ENCODE measurements around the gene CAND2.
A peak's percentile ranks its signal among the peaks of the same experiment; 100 is the strongest.

The CAND2 gene

GRCh38 chr3:12854565-12854964, 58.1 kb downstream of the CAND2 start:
- FAIRE-seq = no peak

GRCh38 chr3:12856626-12857025, 60.1 kb downstream of the CAND2 start:
- FAIRE-seq (no peak), DNase-seq (ENCODE audit: insufficient read length) (no peak)
- TF ChIP-seq TAF1 (IDR thresholded peaks at IDR 0.05; ENCODE audit: borderline replicate concordance, low read depth, low read length) (no peak), POLR2A (IDR thresholded peaks at IDR 0.05; ENCODE audit: low read depth, low read length) (no peak), POLR2AphosphoS5 (IDR thresholded peaks at IDR 0.05; ENCODE audit: low read depth, low read length) (no peak)

More at GRCh38 chr3:12854565-12854964, 58.1 kb downstream of the CAND2 start:
- DNase-seq (ENCODE audit: insufficient read length) = no peak
- TF ChIP-seq POLR2A (IDR thresholded peaks at IDR 0.05; ENCODE audit: low read depth, low read length) (no peak), POLR2AphosphoS5 (IDR thresholded peaks at IDR 0.05; ENCODE audit: low read depth, low read length) (no peak), TAF1 (IDR thresholded peaks at IDR 0.05; ENCODE audit: borderline replicate concordance, low read depth, low read length) (no peak)

GRCh38 chr3:12859840-12860239, 63.4 kb downstream of the CAND2 start:
- DNase-seq (ENCODE audit: insufficient read length) = no peak
- no peak for FAIRE-seq
- TF ChIP-seq POLR2AphosphoS5 (IDR thresholded peaks at IDR 0.05; ENCODE audit: low read depth, low read length) (no peak), POLR2A (IDR thresholded peaks at IDR 0.05; ENCODE audit: low read depth, low read length) (no peak)

- no peak for TF ChIP-seq POLR2AphosphoS5 (IDR thresholded peaks at IDR 0.05; ENCODE audit: low read depth, low read length)
- no peak for TF ChIP-seq POLR2A (IDR thresholded peaks at IDR 0.05; ENCODE audit: low read depth, low read length)
- TF ChIP-seq TAF1 (IDR thresholded peaks at IDR 0.05; ENCODE audit: borderline replicate concordance, low read depth, low read length) = no peak
- FAIRE-seq = no peak
- DNase-seq (ENCODE audit: insufficient read length) = no peak
Measured at GRCh38 chr3:12861611-12862010, 65.1 kb downstream of the CAND2 start.

GRCh38 chr3:12862387-12862786, 65.9 kb downstream of the CAND2 start:
- TF ChIP-seq POLR2A (IDR thresholded peaks at IDR 0.05; ENCODE audit: low read depth, low read length) (no peak), POLR2AphosphoS5 (IDR thresholded peaks at IDR 0.05; ENCODE audit: low read depth, low read length) (no peak), TAF1 (IDR thresholded peaks at IDR 0.05; ENCODE audit: borderline replicate concordance, low read depth, low read length) (no peak)
- FAIRE-seq (no peak), DNase-seq (ENCODE audit: insufficient read length) (no peak)

GRCh38 chr3:12865271-12865670, 68.8 kb downstream of the CAND2 start:
- FAIRE-seq (no peak), DNase-seq (ENCODE audit: insufficient read length) (no peak)
- no peak for TF ChIP-seq POLR2AphosphoS5 (IDR thresholded peaks at IDR 0.05; ENCODE audit: low read depth, low read length)
- no peak for TF ChIP-seq POLR2A (IDR thresholded peaks at IDR 0.05; ENCODE audit: low read depth, low read length)
- no peak for TF ChIP-seq TAF1 (IDR thresholded peaks at IDR 0.05; ENCODE audit: borderline replicate concordance, low read depth, low read length)

GRCh38 chr3:12866836-12867235, 70.4 kb downstream of the CAND2 start:
- no peak for TF ChIP-seq POLR2A (IDR thresholded peaks at IDR 0.05; ENCODE audit: low read depth, low read length)
- no peak for TF ChIP-seq TAF1 (IDR thresholded peaks at IDR 0.05; ENCODE audit: borderline replicate concordance, low read depth, low read length)
- TF ChIP-seq POLR2AphosphoS5 (IDR thresholded peaks at IDR 0.05; ENCODE audit: low read depth, low read length) = no peak
- DNase-seq (ENCODE audit: insufficient read length) (no peak), FAIRE-seq (no peak)

GRCh38 chr3:12868039-12869034, 71.9 kb downstream of the CAND2 start:
- FAIRE-seq = peak; percentile 93

GRCh38 chr3:12869035-12869621, 72.6 kb downstream of the CAND2 start:
- FAIRE-seq (peak; percentile 66), DNase-seq (ENCODE audit: insufficient read length) (peak; percentile 67)
- TF ChIP-seq TAF1 (IDR thresholded peaks at IDR 0.05; ENCODE audit: borderline replicate concordance, low read depth, low read length) (no peak), POLR2A (IDR thresholded peaks at IDR 0.05; ENCODE audit: low read depth, low read length) (no peak), POLR2AphosphoS5 (IDR thresholded peaks at IDR 0.05; ENCODE audit: low read depth, low read length) (no peak)

More at GRCh38 chr3:12868039-12869034, 71.9 kb downstream of the CAND2 start:
- TF ChIP-seq TAF1 (IDR thresholded peaks at IDR 0.05; ENCODE audit: borderline replicate concordance, low read depth, low read length) (no peak), POLR2A (IDR thresholded peaks at IDR 0.05; ENCODE audit: low read depth, low read length) (no peak)
- DNase-seq (ENCODE audit: insufficient read length) = peak; percentile 54

- TF ChIP-seq TAF1 (IDR thresholded peaks at IDR 0.05; ENCODE audit: borderline replicate concordance, low read depth, low read length) (no peak), POLR2A (IDR thresholded peaks at IDR 0.05; ENCODE audit: low read depth, low read length) (no peak), POLR2AphosphoS5 (IDR thresholded peaks at IDR 0.05; ENCODE audit: low read depth, low read length) (no peak)
- FAIRE-seq = no peak
Measured at GRCh38 chr3:12870942-12871341, 74.5 kb downstream of the CAND2 start.

GRCh38 chr3:12871404-12871983, 75.0 kb downstream of the CAND2 start:
- TF ChIP-seq POLR2AphosphoS5 (IDR thresholded peaks at IDR 0.05; ENCODE audit: low read depth, low read length) = no peak
- no peak for TF ChIP-seq POLR2A (IDR thresholded peaks at IDR 0.05; ENCODE audit: low read depth, low read length)
- TF ChIP-seq TAF1 (IDR thresholded peaks at IDR 0.05; ENCODE audit: borderline replicate concordance, low read depth, low read length) = no peak
- FAIRE-seq = no peak
- DNase-seq (ENCODE audit: insufficient read length) = no peak

More at GRCh38 chr3:12870942-12871341, 74.5 kb downstream of the CAND2 start:
- peak; percentile 54 for DNase-seq (ENCODE audit: insufficient read length)

All from GM12892 (cell line).